BLaER1 treated with 17β-estradiol and CSF1 and Interleukin-3, amounts not matched to agents 10 nM and 100 nM (cell line): ENCODE results near the gene PDCD2L.

ENCODE experiments used
- H3K27ac ChIP-seq, 11 experiments: shearing (Covaris generic); formaldehyde crosslinking; 2 replicates each; pipeline ENCODE4 v1.8.1; 2022
- H3K27me3 ChIP-seq, 11 experiments: shearing (Covaris generic); formaldehyde crosslinking; 2 replicates each; pipeline ENCODE4 v1.8.1; 2022
- H3K36me3 ChIP-seq, 11 experiments: shearing (Covaris generic); formaldehyde crosslinking; 2 replicates each; pipeline ENCODE4 v1.8.1; 2022
- H3K4me1 ChIP-seq, 10 experiments: shearing (Covaris generic); formaldehyde crosslinking; 2 replicates each; pipeline ENCODE4 v1.8.1; 2022
- H3K4me2 ChIP-seq, 11 experiments: shearing (Covaris generic); formaldehyde crosslinking; 2 replicates each; pipeline ENCODE4 v1.8.1; 2022
- H3K4me3 ChIP-seq, 10 experiments: shearing (Covaris generic); formaldehyde crosslinking; 2 replicates each; pipeline ENCODE4 v1.8.1; 2022
- H3K9ac ChIP-seq, 11 experiments: shearing (Covaris generic); formaldehyde crosslinking; 2 replicates each; pipeline ENCODE4 v1.8.1; 2022
- H3K9me3 ChIP-seq, 11 experiments: shearing (Covaris generic); formaldehyde crosslinking; replicated peaks in 1 of 11; 2 replicates each; pipeline ENCODE4 v1.8.1; 2022
- H4K20me1 ChIP-seq, 11 experiments: shearing (Covaris generic); formaldehyde crosslinking; 2 replicates each; pipeline ENCODE4 v1.8.1; 2022
- Cebpa-rat ChIP-seq, 11 experiments: shearing (Covaris generic); IDR thresholded peaks; 2 replicates each; pipeline ENCODE4 v1.8.1; 2022

PDCD2L gene

DNA sequence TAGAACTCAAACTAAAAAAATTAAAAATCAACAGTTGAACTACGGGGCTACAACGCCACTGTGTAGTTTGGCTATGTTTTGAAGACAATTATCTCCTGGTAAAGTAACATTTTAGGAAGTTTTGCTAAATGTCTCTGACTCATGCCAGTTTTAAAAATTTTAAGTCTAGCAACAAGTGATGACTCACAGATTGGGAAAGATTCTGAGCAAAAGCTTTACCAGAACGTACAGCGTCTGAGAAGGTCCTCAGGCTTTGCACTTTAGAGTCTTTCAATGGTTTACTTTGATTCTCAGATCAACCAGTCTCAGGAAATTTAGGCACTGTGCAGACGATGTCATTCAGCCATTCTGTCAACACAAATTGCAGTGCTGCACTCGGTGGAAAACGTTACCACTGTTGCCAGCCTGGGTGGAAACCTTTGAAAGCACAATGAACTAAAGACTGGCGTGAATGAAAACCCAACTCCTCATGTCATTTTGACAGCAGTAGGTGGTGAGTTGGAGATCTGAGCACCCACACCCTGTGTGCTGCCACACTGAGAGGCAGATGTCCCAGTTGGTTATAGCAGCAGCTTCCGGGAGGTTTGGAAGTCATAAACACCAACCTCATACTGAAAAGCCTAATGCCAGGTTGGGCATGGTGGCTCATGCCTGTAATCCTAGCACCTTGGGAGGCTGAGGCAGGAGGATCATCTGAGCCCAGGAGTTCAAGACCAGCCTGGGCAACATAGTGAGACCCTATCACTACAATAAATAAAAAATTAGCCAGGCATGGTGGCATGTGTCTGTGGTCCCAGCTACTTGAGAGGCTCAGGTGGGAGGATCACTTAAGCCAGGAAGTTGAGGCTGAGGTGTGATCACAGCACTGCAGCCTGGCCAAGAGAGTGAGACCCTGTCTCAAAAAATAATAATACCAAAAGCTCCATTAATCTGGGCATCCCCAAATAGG is 71.1 kb downstream of the PDCD2L start:
- Histone ChIP-seq H3K36me3 (peaks cover 31 to 44% (median 39%) of the 10 kb centered on the region in 11 experiments), H3K4me2 (peak overlapping the region in 5 of 11 experiments; percentile 53 to 93 (median 85); a peak in 10 of 22 replicates), H3K9ac (peak overlapping the region in 7 of 11 experiments; percentile 1 to 69 (median 42); a peak in 8 of 22 replicates), H3K9me3 (peaks cover 0 to 2% (median 0%) of the 10 kb centered on the region in 11 experiments; a peak in 4 of 22 replicates), H3K4me3 (no peak overlapping the region; a peak in 1 of 20 replicates), H3K27me3 (no peaks in the 10 kb centered on the region), H3K27ac (peak overlapping the region in 7 of 11 experiments; percentile 1 to 83 (median 61); a peak in 12 of 22 replicates), H3K4me1 (peaks cover 0 to 47% (median 20%) of the 10 kb centered on the region in 10 experiments; a peak in 11 of 20 replicates), H4K20me1 (peaks cover 0 to 18% (median 2%) of the 10 kb centered on the region in 11 experiments; a peak in 9 of 22 replicates)
- TF ChIP-seq Cebpa-rat (IDR thresholded peaks at IDR 0.05), result 0 out of 22 replicates have a peak, but pooled peaks of 1 of the 11 experiments have one; percentile 12
